GM12801 (cell line): ENCODE data around the gene PREX1.

Experiments used
- CTCF ChIP-seq: IDR thresholded peaks from one replicate; pipeline ENCODE4 v1.5.1; 2011; ENCODE audit warnings: control low read depth; ENCODE audit not compliant: insufficient read length; ENCODE audit errors: extremely low read depth

Gene PREX1

GRCh38 chr20:48738399-48739304 is 89.1 kb downstream of the PREX1 start:
- TF ChIP-seq CTCF: no peak

- no peak for TF ChIP-seq CTCF
Observed at GRCh38 chr20:48738094-48738398, 89.8 kb downstream of the PREX1 start.

GRCh38 chr20:48737434-48738093 is 90.2 kb downstream of the PREX1 start:
- TF ChIP-seq CTCF: no peak

DNA sequence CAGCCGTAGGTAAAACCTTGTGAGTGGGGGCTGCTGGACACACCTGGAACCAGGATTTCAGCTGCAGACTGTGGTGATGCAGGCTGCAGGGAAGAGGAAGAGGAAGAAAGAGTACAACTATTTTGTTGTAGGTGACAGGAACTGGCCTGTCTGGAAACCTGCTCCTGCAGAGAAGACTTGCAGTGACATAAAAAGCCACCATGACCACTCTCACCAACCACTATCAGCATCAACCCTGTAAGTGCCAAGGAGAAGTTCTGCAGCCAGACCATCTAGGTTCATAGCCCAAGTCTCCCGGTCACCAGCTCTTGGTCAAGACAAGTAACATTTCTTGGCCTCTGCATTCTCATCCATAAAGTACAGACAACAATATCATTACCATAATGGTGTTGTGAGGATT is 91.2 kb downstream of the PREX1 start:
- TF ChIP-seq CTCF: no peak

DNA sequence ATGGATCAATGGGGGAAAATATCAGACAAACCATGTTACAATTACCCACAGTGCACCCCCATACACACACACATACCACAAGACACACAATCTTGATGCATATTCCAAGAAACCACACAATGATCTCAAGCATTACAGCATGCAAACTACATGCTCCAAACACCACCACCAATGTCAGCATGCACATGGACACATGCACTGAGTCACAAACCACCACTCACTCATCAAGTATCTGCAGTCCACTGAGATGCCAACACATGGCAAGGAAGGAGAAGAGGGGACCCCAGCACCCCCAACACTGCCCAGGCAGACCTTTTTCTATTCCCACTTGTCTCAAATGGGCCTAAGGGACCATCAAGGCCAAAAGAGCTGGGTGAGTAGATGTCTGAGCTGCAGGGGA is 91.6 kb downstream of the PREX1 start:
- TF ChIP-seq CTCF: no peak

GRCh38 chr20:48735112-48735511 is 92.7 kb downstream of the PREX1 start:
- no peak for TF ChIP-seq CTCF

DNA sequence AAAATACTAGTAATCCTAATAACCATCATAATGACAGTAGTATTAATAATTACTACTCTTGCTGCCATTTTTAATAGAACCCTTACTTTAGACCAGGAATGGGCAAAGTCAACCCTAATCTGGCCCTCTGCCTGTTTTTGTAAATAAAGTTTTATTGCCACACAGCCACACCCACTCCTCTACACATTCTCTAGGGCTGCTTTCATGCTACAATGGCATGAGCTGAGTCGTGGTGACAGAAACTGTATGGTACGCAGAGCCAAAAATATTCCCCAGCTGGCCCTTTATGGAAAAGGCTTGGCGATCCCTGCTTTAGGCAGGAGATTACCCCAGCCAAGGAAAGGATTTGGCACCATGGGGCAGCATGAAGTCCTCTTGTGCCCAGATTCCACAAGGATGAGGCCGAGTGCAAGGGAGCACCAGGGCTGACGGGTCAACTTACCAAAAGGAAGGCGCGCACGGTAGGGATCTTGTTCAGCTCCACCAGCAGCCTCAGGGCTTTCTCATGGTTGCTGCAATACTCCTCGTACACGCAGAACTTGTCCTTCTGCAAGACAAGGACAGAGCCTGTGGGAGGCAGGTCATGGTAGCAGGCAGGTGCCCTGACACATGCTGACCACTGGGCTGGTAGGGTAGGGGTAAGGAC is 93.6 kb downstream of the PREX1 start:
- TF ChIP-seq CTCF: no peak
